DOHH2 (cell line): ENCODE measurements around the gene PPM1M.

Experiments
- H3F3A ChIP-seq: fragments of 200-600 bp; sonication (generic), shearing (Covaris generic); 2 replicates; pipeline ENCODE4 v1.6.0; 2016; ENCODE audit warnings: antibody characterized with exemption, mild to moderate bottlenecking; ENCODE audit not compliant: control insufficient read depth, insufficient read depth
- H3K27ac ChIP-seq: fragments of 200-600 bp; sonication (generic); 2 replicates; pipeline ENCODE4 v1.5.1; 2014; ENCODE audit warnings: low read depth, mild to moderate bottlenecking, low read length, moderate library complexity
- H3K27me3 ChIP-seq: fragments of 200-600 bp; sonication (generic); 2 replicates; pipeline ENCODE4 v1.6.1; 2014; ENCODE audit warnings: mild to moderate bottlenecking, low read length, mixed read lengths; ENCODE audit not compliant: control insufficient read depth
- H3K36me3 ChIP-seq: fragments of 200-600 bp; sonication (generic); 2 replicates; pipeline ENCODE4 v1.6.1; 2014; ENCODE audit warnings: mild to moderate bottlenecking, low read length, moderate library complexity, mixed read lengths; ENCODE audit not compliant: control insufficient read depth
- H3K4me1 ChIP-seq: fragments of 200-600 bp; sonication (generic); 2 replicates; pipeline ENCODE4 v1.6.1; 2014; ENCODE audit warnings: mild to moderate bottlenecking, low read length, mixed read lengths; ENCODE audit not compliant: control insufficient read depth
- H3K4me2 ChIP-seq: fragments of 200-600 bp; sonication (generic); 2 replicates; pipeline ENCODE4 v1.6.0; 2014; ENCODE audit warnings: mild to moderate bottlenecking, low read length, moderate library complexity
- H3K4me3 ChIP-seq: fragments of 200-600 bp; sonication (generic); 2 replicates; pipeline ENCODE4 v1.5.1; 2014; ENCODE audit warnings: mild to moderate bottlenecking, low read length, mixed read lengths
- H3K79me2 ChIP-seq: fragments of 200-600 bp; sonication (generic); 2 replicates; pipeline ENCODE4 v1.6.1; 2014; ENCODE audit warnings: mild to moderate bottlenecking, low read length, mixed read lengths; ENCODE audit not compliant: control insufficient read depth
- H3K9me2 ChIP-seq: fragments of 200-600 bp; sonication (generic); replicated peaks from 2 replicates; pipeline ENCODE4 v1.6.1; 2014; ENCODE audit warnings: mild to moderate bottlenecking, low read length, mixed read lengths; ENCODE audit not compliant: control insufficient read depth
- H3K9me3 ChIP-seq: fragments of 200-600 bp; sonication (generic); 2 replicates; pipeline ENCODE4 v1.6.1; 2014; ENCODE audit warnings: antibody characterized with exemption, low read length, mixed read lengths; ENCODE audit not compliant: control insufficient read depth, insufficient read depth
- H4K20me1 ChIP-seq: fragments of 200-600 bp; sonication (generic); 2 replicates; pipeline ENCODE4 v1.6.0; 2014; ENCODE audit warnings: low read depth, mild to moderate bottlenecking, antibody characterized with exemption, low read length, moderate library complexity; ENCODE audit not compliant: control insufficient read depth, insufficient read depth
- EZH2phosphoT487 ChIP-seq: fragments of 200-600 bp; sonication (generic); IDR thresholded peaks from 2 replicates; pipeline ENCODE4 v1.6.1; 2017; ENCODE audit warnings: borderline replicate concordance, mild to moderate bottlenecking, antibody characterized with exemption, low read length, moderate library complexity, mixed read lengths
- TF ChIP-seq, protein P1 (sequence below): fragments of 200-600 bp; sonication (generic); IDR thresholded peaks from one replicate; pipeline ENCODE4 v1.5.1; 2014; ENCODE audit warnings: antibody characterized with exemption, mild to moderate bottlenecking, low read depth, low read length; ENCODE audit not compliant: poor library complexity, severe bottlenecking

The PPM1M gene

DNA sequence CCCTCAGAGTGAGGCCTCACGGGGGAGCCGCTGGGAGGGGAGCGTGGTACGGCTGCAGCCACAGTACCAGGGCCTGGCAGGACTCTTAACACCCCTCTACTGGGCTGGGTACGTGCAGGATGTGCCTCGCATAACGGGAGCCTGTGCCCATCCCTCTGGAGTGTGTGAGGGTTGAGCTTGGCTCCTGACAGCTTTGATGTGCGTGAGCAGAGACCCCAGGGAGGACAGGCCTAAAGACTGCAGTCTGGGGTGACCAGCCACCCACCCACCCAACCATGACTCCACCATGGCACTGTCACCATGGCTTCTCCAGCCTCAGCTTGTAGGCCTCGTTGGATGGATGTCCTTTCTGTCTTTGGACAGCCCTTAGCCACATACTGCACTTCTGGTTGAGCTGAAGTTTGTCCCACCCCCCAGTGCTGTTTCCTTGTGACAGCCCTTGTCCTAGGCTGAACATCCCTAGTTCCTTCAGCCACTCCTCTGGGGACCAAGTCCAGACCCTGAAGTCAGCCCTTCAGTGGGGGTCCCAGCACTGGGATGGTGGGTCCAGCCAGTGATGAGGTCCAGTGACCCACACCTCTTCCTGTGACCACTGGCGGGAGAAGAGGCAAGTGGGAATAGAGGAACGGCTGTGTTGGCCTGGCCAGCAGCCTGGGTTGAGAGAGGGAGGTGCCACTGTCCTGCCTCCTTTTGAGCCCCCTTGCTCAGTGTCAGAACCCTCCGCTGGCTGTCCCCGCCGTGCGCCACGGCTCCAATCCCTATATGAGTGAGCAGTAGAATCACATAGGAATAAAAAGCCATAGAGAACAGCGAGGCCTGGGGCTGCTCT lies 48.1 kb downstream of the PPM1M start:
- TF ChIP-seq, protein P1, sequence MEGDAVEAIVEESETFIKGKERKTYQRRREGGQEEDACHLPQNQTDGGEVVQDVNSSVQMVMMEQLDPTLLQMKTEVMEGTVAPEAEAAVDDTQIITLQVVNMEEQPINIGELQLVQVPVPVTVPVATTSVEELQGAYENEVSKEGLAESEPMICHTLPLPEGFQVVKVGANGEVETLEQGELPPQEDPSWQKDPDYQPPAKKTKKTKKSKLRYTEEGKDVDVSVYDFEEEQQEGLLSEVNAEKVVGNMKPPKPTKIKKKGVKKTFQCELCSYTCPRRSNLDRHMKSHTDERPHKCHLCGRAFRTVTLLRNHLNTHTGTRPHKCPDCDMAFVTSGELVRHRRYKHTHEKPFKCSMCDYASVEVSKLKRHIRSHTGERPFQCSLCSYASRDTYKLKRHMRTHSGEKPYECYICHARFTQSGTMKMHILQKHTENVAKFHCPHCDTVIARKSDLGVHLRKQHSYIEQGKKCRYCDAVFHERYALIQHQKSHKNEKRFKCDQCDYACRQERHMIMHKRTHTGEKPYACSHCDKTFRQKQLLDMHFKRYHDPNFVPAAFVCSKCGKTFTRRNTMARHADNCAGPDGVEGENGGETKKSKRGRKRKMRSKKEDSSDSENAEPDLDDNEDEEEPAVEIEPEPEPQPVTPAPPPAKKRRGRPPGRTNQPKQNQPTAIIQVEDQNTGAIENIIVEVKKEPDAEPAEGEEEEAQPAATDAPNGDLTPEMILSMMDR: no peak
- no peak for TF ChIP-seq EZH2phosphoT487
- no peaks in the 10 kb centered on the region for H3K9me3 ChIP-seq
- no peaks in the 10 kb centered on the region for H4K20me1 ChIP-seq
- 0 out of 2 replicates have a peak, but pooled peaks cover under 1% of the 10 kb centered on the region for H3F3A ChIP-seq
- H3K4me3 ChIP-seq: no peak overlapping the region
- peaks cover 6% of the 10 kb centered on the region for H3K4me1 ChIP-seq
- no peaks in the 10 kb centered on the region for H3K9me2 ChIP-seq
- H3K27ac ChIP-seq: no peak overlapping the region
- no peak overlapping the region for H3K4me2 ChIP-seq
- H3K27me3 ChIP-seq: no peaks in the 10 kb centered on the region
- peaks cover 11% of the 10 kb centered on the region for H3K79me2 ChIP-seq
- peaks cover 18% of the 10 kb centered on the region for H3K36me3 ChIP-seq

DNA sequence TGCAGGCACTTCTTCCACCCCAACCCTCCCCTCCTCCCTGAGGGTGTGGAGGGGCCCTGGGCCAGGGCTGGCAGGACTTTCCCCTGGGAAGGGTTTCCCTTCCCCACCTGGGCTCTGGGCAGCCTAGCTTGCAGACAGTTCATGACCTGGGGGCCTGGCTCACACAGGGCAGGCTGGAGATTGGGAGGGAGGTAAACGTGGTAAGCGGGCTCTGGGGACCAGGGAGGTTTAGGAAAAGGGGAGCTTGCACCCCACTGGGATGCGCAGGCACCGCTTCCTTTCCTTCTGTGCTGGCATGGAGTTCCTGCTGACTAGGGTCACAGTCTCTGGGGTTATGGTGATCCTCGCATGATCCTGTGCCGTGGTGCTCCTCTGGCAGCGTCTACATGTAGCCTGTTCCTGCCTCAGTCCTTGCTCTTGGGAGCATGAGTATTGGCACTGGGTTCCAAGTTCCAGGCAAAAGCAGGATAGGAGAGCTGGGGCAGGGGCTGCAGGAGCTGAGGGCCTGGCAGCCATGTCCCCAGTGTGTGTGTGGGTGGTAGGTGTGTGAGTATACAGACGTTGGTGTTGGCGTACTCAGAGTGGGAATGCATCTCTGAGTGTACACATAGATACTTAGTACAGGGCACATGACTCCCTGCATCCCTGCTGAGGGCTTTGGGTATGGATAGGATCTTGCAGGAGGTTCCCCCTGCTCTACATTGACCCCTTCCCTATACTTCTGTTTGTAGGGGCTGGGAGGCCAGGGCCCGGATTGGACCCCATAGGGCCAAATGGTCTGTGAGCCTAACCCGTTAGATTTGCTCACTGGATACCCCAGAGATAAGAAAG lies 49.0 kb downstream of the PPM1M start:
- Histone ChIP-seq H3K27ac (no peak overlapping the region), H3K4me1 (no peaks in the 10 kb centered on the region), H3K4me3 (no peak overlapping the region)

DNA sequence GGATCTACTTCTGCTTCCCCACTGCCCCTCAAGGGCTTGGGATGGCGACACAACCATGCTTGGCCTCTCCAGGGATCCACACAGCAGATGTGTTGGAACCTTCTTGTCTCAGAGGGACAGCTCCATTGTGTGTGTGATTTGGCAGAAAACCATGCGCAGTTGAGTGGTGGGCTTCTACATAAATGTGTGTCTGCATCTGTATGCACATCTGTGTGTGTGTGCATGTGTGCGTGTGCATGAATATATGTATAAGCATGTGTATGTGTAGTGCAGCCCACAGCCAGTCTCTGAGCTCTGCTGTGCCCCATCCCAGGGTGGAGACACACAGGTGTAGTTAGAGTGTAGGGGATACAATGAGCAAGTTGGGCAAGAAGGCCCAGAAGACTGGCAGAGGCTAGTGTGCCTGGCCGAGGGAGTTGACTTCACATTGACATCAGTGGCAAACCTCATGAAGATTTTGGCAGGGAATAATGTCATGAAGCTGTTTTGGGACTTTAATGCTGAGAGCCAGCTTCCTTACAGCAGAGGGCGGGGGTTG lies 50.2 kb downstream of the PPM1M start:
- Histone ChIP-seq H4K20me1 (no peaks in the 10 kb centered on the region), H3K4me3 (no peak overlapping the region), H3K36me3 (peaks cover 18% of the 10 kb centered on the region), H3K9me2 (no peaks in the 10 kb centered on the region), H3K27me3 (no peaks in the 10 kb centered on the region; the same call in 1 of the 2 replicates), H3F3A (no peaks in the 10 kb centered on the region), H3K79me2 (no peaks in the 10 kb centered on the region), H3K4me1 (no peaks in the 10 kb centered on the region), H3K27ac (no peak overlapping the region), H3K4me2 (no peak overlapping the region), H3K9me3 (no peaks in the 10 kb centered on the region)
- TF ChIP-seq, protein P1: no peak
- no peak for TF ChIP-seq EZH2phosphoT487

More for the DNA sequence above, 49.0 kb downstream of the PPM1M start:
- no peak for TF ChIP-seq EZH2phosphoT487
- TF ChIP-seq, protein P1: no peak
- no peak overlapping the region for H3K4me2 ChIP-seq
- H3K9me2 ChIP-seq: no peaks in the 10 kb centered on the region
- no peaks in the 10 kb centered on the region for H3K9me3 ChIP-seq
- H4K20me1 ChIP-seq: no peaks in the 10 kb centered on the region
- peaks cover 3% of the 10 kb centered on the region; the same call in 1 of the 2 replicates for H3K79me2 ChIP-seq
- H3K27me3 ChIP-seq: no peaks in the 10 kb centered on the region
- H3F3A ChIP-seq: no peaks in the 10 kb centered on the region
- peaks cover 18% of the 10 kb centered on the region for H3K36me3 ChIP-seq
